Caco-2 (cell line): ENCODE data around the gene INO80D. TPM values are rescaled to one million over a fixed set of nuclear protein-coding genes. Genes with fewer than 3 reads are reported as not detected.

Source experiments
- BruUV-seq: library from RNA; stranded (reverse); fragments of 400-500 nt; replicated peaks from 2 replicates; lab custom pipeline; 2021; lab: Mats Ljungman, UMichigan
- CTCF ChIA-PET: fragments of 300-600 bp; sonication (Branson Sonifier 250); formaldehyde crosslinking; loops from one replicate; lab custom pipeline; 2022; ENCODE audit warnings: antibody characterized with exemption; lab: Charles Lee
- POLR2A ChIA-PET: fragments of 300-600 bp; sonication (Branson Sonifier 250); formaldehyde crosslinking; loops from one replicate; lab custom pipeline; 2022; ENCODE audit warnings: antibody characterized with exemption; lab: Charles Lee
- DNase-seq, 2 experiments: peaks; one replicate each; pipeline versions ENCODE4 v3.0.0 to v3.0.0-alpha.2; 2020 to 2022
- H3K27me3 ChIP-seq: replicated peaks from 2 replicates; pipeline ENCODE4 v1.6.0; 2011; ENCODE audit warnings: low read length; ENCODE audit not compliant: control insufficient read depth, insufficient read depth
- H3K36me3 ChIP-seq: 2 replicates; pipeline ENCODE4 v1.5.1; 2011; ENCODE audit warnings: low read length; ENCODE audit not compliant: control insufficient read depth, insufficient read depth
- H3K4me1 ChIP-seq: fragments of 250-450 bp; sonication (Bioruptor Pico); 2 replicates; pipeline ENCODE4 v1.5.1; 2020; ENCODE audit warnings: mild to moderate bottlenecking
- H3K4me3 ChIP-seq: 2 replicates; pipeline ENCODE4 v1.5.1; 2011; ENCODE audit warnings: low read depth, mild to moderate bottlenecking, control low read depth, low read length
- H3K9me3 ChIP-seq: fragments of 250-450 bp; sonication (Bioruptor Pico); 2 replicates; pipeline ENCODE4 v1.5.1; 2020; ENCODE audit warnings: mild to moderate bottlenecking, moderate library complexity
- H3K27ac Mint-ChIP-seq: one replicate; pipeline ENCODE4 v1.8.0; 2022; ENCODE audit warnings: mixed read lengths; ENCODE audit not compliant: unreplicated experiment
- H3K27me3 Mint-ChIP-seq: one replicate; pipeline ENCODE4 v1.8.0; 2022; ENCODE audit warnings: mixed read lengths; ENCODE audit not compliant: insufficient read depth, unreplicated experiment
- H3K36me3 Mint-ChIP-seq: one replicate; pipeline ENCODE4 v1.8.0; 2022; ENCODE audit warnings: mild to moderate bottlenecking, mixed read lengths; ENCODE audit not compliant: insufficient read depth, unreplicated experiment
- H3K4me1 Mint-ChIP-seq: one replicate; pipeline ENCODE4 v1.8.0; 2022; ENCODE audit warnings: low read depth, mixed read lengths; ENCODE audit not compliant: unreplicated experiment
- H3K4me3 Mint-ChIP-seq: one replicate; pipeline ENCODE4 v1.8.0; 2022; ENCODE audit warnings: mild to moderate bottlenecking, moderate library complexity, mixed read lengths; ENCODE audit not compliant: unreplicated experiment
- H3K9me3 Mint-ChIP-seq: one replicate; pipeline ENCODE4 v1.8.0; 2022; ENCODE audit warnings: mixed read lengths; ENCODE audit not compliant: unreplicated experiment
- intact Hi-C: fragments of 100-400 bp; cut with micrococcal nuclease; formaldehyde crosslinking; loops from one replicate; pipeline ENCODE4 v1.10.0; 2022; ENCODE audit not compliant: unreplicated experiment
- total RNA-seq: library from RNA; stranded (reverse); gene quantifications from 2 replicates; pipeline ENCODE4 v1.2.3, GENCODE V29; 2022
- TF ChIP-seq, protein P1 (sequence below), 2 experiments: fragments of 200-600 bp in 1 of 2; IDR thresholded peaks; 1 replicate in 1 of 2; 2 replicates in 1 of 2; pipeline versions ENCODE4 v1.5.1 to v1.8.0; 2011 to 2022; ENCODE audit warnings: antibody characterized with exemption in 1 of 2, control low read depth in 1 of 2, inconsistent platforms in 1 of 2, low read depth in 1 of 2, low read length in 1 of 2, mild to moderate bottlenecking in 1 of 2, moderate library complexity in 1 of 2; ENCODE audit not compliant: insufficient read depth in 1 of 2, severe bottlenecking in 1 of 2, unreplicated experiment in 1 of 2

INO80D gene
- total RNA-seq, 1 experiment from 2014 or later: 19.8 TPM

DNA sequence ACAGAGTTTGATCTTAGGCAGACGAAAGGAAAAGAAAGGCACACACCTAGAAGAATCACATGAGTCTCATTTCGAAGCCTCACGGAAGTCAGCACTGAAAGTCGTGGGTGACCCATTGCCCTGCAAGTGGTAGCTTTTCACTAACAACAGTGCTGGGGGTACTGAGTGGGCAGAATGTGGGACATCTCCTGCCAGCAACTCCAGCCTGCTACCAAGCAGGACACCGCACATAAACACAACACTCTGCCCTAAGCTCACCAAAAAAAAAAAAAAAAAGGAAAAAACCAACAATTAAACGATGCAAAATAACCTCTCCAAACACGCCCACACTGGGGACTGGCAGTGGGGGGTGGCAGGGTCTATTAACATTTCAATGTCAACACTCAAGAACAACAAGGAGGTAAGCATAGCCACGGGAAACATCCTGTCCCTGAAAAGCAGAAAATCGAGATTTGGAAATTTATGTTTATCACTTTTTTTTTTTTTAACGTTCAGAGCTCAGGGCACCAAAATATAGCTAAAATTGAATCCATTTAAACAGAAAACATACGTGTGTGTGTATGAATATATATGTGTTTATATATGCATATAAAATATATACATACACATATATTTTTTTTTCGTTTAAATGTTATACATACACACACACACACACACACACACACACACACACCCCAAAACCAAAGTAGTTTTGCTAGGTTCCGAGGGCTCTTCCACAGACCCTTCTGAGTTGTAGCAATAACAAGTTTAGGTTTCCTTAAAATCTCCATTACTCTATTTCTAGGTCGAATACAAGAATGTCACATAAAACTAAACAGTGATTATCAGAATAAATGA, 2.2 kb downstream of the INO80D start:
- Mint-ChIP-seq H3K27ac (peak overlapping the region; percentile 82), H3K4me3 (peak overlapping the region; percentile 93), H3K9me3 (no peaks in the 10 kb centered on the region), H3K4me1 (peaks cover 30% of the 10 kb centered on the region), H3K27me3 (no peaks in the 10 kb centered on the region), H3K36me3 (peaks cover 7% of the 10 kb centered on the region)
- no peak for DNase-seq
- Histone ChIP-seq H3K4me3 (peak overlapping the region; percentile 77), H3K36me3 (no peaks in the 10 kb centered on the region), H3K9me3 (no peaks in the 10 kb centered on the region), H3K4me1 (peaks cover 11% of the 10 kb centered on the region), H3K27me3 (no peaks in the 10 kb centered on the region)
- ChIA-PET POLR2A (no interaction called here), CTCF (no interaction called here)
- BruUV-seq: no TSS peak
- TF ChIP-seq, protein P1, sequence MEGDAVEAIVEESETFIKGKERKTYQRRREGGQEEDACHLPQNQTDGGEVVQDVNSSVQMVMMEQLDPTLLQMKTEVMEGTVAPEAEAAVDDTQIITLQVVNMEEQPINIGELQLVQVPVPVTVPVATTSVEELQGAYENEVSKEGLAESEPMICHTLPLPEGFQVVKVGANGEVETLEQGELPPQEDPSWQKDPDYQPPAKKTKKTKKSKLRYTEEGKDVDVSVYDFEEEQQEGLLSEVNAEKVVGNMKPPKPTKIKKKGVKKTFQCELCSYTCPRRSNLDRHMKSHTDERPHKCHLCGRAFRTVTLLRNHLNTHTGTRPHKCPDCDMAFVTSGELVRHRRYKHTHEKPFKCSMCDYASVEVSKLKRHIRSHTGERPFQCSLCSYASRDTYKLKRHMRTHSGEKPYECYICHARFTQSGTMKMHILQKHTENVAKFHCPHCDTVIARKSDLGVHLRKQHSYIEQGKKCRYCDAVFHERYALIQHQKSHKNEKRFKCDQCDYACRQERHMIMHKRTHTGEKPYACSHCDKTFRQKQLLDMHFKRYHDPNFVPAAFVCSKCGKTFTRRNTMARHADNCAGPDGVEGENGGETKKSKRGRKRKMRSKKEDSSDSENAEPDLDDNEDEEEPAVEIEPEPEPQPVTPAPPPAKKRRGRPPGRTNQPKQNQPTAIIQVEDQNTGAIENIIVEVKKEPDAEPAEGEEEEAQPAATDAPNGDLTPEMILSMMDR (IDR thresholded peaks at IDR 0.05; ENCODE audit: insufficient read depth in 1 of 2, low read depth in 1 of 2, low read length in 1 of 2, severe bottlenecking in 1 of 2, unreplicated experiment in 1 of 2): no peak
- intact Hi-C loops: loop anchor here (5.0 kb wide), 1 partner anchor 107 kb away; no protein-coding TSS in a partner anchor

DNA sequence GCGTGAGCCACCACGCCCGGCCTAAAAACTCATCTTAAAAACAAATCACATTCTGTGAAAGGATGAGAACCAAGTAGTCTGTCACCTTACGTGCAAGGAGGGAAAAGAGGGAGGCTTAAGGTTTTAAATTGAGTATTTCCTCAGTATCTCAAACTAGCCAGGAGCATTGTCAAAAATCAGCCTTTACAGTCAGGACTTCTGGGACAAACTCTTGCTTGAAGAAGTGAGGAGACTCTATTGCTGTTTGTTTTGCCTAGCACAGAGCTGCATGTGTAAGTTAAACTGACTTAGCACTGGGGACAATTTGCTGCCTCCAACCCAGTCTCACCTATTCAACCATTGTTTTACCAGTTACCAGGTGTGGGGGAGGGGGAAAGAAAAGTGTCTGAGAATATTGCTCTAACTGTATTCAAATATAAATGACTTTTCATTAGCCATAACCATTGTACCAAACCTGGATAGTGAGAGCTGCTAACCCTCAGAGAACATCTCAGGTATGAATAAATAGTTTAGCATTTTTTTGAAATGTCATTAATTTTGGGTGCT, 3.6 kb downstream of the INO80D start:
- ChIA-PET CTCF (no interaction called here), POLR2A (no interaction called here)
- H3K27me3 ChIP-seq: no peaks in the 10 kb centered on the region
- no peak for DNase-seq
- TF ChIP-seq, protein P1 (IDR thresholded peaks at IDR 0.05; ENCODE audit: insufficient read depth in 1 of 2, low read depth in 1 of 2, low read length in 1 of 2, severe bottlenecking in 1 of 2, unreplicated experiment in 1 of 2): no peak
- no peaks in the 10 kb centered on the region for H3K9me3 ChIP-seq
- intact Hi-C loops: loop anchor here (5.0 kb wide), 1 partner anchor 105 kb away; no protein-coding TSS in a partner anchor
- no peak overlapping the region for H3K27ac Mint-ChIP-seq
- H3K4me3 ChIP-seq: no peak overlapping the region
- H3K27me3 Mint-ChIP-seq: no peaks in the 10 kb centered on the region
- peaks cover 11% of the 10 kb centered on the region for H3K4me1 ChIP-seq
- no peaks in the 10 kb centered on the region for H3K9me3 Mint-ChIP-seq
- no peaks in the 10 kb centered on the region for H3K36me3 ChIP-seq
- peaks cover 36% of the 10 kb centered on the region for H3K4me1 Mint-ChIP-seq
- peaks cover 7% of the 10 kb centered on the region for H3K36me3 Mint-ChIP-seq
- H3K4me3 Mint-ChIP-seq: no peak overlapping the region
- TSS peak; percentile 17 for BruUV-seq

DNA sequence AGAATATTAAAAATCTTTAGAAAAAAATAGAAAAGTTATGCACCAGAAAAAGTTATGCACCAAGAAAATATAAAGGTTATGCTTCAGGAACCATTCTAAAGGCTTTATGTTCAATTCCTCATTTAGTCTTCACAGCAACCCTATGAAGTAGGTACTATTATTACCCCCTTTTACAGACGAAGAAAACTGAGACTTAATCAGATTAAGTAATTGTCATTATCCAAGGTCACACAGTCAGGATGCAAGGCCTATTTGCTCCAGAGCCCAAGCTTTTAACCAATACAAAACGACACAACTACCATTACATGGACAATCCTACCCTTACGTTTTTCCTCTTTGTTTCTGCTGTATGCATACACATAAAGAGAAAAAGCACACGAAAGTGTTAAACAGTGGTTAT, 5.0 kb downstream of the INO80D start:
- H3K4me1 ChIP-seq: peaks cover 11% of the 10 kb centered on the region
- H3K4me3 Mint-ChIP-seq: no peak overlapping the region
- no peaks in the 10 kb centered on the region for H3K27me3 Mint-ChIP-seq
- intact Hi-C loops: loop anchor here (5.0 kb wide), 1 partner anchor 104 kb away; no protein-coding TSS in a partner anchor
- BruUV-seq: no TSS peak
- no peak overlapping the region for H3K27ac Mint-ChIP-seq
- H3K27me3 ChIP-seq: no peaks in the 10 kb centered on the region
- H3K36me3 Mint-ChIP-seq: peaks cover 2% of the 10 kb centered on the region
- H3K4me3 ChIP-seq: no peak overlapping the region
- no peaks in the 10 kb centered on the region for H3K9me3 ChIP-seq
- ChIA-PET POLR2A (no interaction called here), CTCF (no interaction called here)
- peaks cover 30% of the 10 kb centered on the region for H3K4me1 Mint-ChIP-seq
- TF ChIP-seq, protein P1 (IDR thresholded peaks at IDR 0.05; ENCODE audit: insufficient read depth in 1 of 2, low read depth in 1 of 2, low read length in 1 of 2, severe bottlenecking in 1 of 2, unreplicated experiment in 1 of 2): no peak
- no peaks in the 10 kb centered on the region for H3K9me3 Mint-ChIP-seq
- H3K36me3 ChIP-seq: no peaks in the 10 kb centered on the region
- no peak for DNase-seq
